GM19043 (cell line): ENCODE results near the gene LGMN.
"Not testable (repeated sequence)": the region's sequence is repeated elsewhere in the genome, so short reads cannot be mapped to it uniquely, and the experiment has no call there.

Experiments used
- ATAC-seq: cut with Tn5 transposase; IDR thresholded peaks from one replicate; pipeline ENCODE4 v1.9.1; 2021; ENCODE audit warnings: low read depth; ENCODE audit not compliant: unreplicated experiment

The LGMN gene

GRCh38 chr14:92763666-92764631, 15.5 kb upstream of the LGMN start:
- not testable (repeated sequence) for ATAC-seq

GRCh38 chr14:92760524-92760805, 12.0 kb upstream of the LGMN start:
- no peak for ATAC-seq

GRCh38 chr14:92759679-92760523, 11.5 kb upstream of the LGMN start:
- no peak for ATAC-seq

GRCh38 chr14:92759300-92759678, 10.9 kb upstream of the LGMN start:
- no peak for ATAC-seq

GRCh38 chr14:92756446-92756845, 8.0 kb upstream of the LGMN start:
- no peak for ATAC-seq

- ATAC-seq, result no peak
Observed at GRCh38 chr14:92755495-92755894, 7.1 kb upstream of the LGMN start.

GRCh38 chr14:92754966-92755365, 6.5 kb upstream of the LGMN start:
- ATAC-seq, result no peak

GRCh38 chr14:92753250-92753649, 4.8 kb upstream of the LGMN start:
- ATAC-seq, result no peak

- no peak for ATAC-seq
Observed at GRCh38 chr14:92751819-92752218, 3.4 kb upstream of the LGMN start.

- ATAC-seq, result no peak
Observed at GRCh38 chr14:92750994-92751400, 2.6 kb upstream of the LGMN start.

- ATAC-seq, result not testable (repeated sequence)
Observed at GRCh38 chr14:92750222-92750728, 1.8 kb upstream of the LGMN start.

GRCh38 chr14:92747701-92748258, 647 bp downstream of the LGMN start:
- ATAC-seq, result no peak

GRCh38 chr14:92744198-92744597, 4.2 kb downstream of the LGMN start:
- ATAC-seq, result no peak

- no peak for ATAC-seq
Observed at GRCh38 chr14:92740440-92740839, 8.0 kb downstream of the LGMN start.

- no peak for ATAC-seq
Observed at GRCh38 chr14:92737619-92738188, 10.7 kb downstream of the LGMN start.

- no peak for ATAC-seq
Observed at GRCh38 chr14:92737206-92737605, 11.2 kb downstream of the LGMN start.

- ATAC-seq, result no peak
Observed at GRCh38 chr14:92735344-92735743, 13.1 kb downstream of the LGMN start.

GRCh38 chr14:92734618-92735017, 13.8 kb downstream of the LGMN start:
- no peak for ATAC-seq

- no peak for ATAC-seq
Observed at GRCh38 chr14:92733007-92733406, 15.4 kb downstream of the LGMN start.

GRCh38 chr14:92731622-92732115, 16.8 kb downstream of the LGMN start:
- ATAC-seq, result no peak
